Transverse colon (tissue), 4 donors: Measurements from ENCODE around the gene ZNF664.

Experiments used
- POLR2AphosphoS5 ChIP-seq, 3 donors: sonication (generic); formaldehyde crosslinking; IDR thresholded peaks; one replicate each; pipeline ENCODE4 v1.6.1; 2016; ENCODE audit warnings: antibody characterized with exemption in 3 of 3
- TF ChIP-seq, protein P1 (sequence below), 5 experiments: fragments of 200-600 bp in 3 of 5; fragments of 450-650 bp in 2 of 5; sonication (generic) in 3 of 5; IDR thresholded peaks; 1 replicate in 2 of 5; 2 replicates in 3 of 5; pipeline ENCODE4 v1.5.1; 2016 to 2017; ENCODE audit warnings: antibody characterized with exemption in 5 of 5, inconsistent platforms in 3 of 5, mild to moderate bottlenecking in 2 of 5, moderate library complexity in 1 of 5

DNA sequence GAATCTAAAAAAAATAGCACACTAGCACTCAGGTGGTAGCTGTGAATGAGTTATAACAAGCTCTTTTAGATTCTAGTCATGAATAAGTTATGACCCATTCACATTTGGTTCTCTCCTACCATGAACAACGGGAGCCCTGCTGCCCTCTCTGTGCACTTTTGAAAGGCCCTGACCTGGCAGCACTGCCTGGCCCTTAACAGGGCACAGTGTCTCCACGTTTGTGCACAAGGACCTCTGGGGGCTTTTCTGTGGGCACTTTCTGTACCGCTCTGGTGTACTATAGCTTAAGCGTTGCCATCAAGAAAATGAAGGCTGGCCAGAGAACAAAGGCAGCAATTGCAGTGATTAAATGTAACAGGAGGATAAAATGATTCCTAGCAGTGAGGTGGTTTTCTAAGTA is 21.5 kb upstream of the ZNF664 start:
- TF ChIP-seq, protein P1, sequence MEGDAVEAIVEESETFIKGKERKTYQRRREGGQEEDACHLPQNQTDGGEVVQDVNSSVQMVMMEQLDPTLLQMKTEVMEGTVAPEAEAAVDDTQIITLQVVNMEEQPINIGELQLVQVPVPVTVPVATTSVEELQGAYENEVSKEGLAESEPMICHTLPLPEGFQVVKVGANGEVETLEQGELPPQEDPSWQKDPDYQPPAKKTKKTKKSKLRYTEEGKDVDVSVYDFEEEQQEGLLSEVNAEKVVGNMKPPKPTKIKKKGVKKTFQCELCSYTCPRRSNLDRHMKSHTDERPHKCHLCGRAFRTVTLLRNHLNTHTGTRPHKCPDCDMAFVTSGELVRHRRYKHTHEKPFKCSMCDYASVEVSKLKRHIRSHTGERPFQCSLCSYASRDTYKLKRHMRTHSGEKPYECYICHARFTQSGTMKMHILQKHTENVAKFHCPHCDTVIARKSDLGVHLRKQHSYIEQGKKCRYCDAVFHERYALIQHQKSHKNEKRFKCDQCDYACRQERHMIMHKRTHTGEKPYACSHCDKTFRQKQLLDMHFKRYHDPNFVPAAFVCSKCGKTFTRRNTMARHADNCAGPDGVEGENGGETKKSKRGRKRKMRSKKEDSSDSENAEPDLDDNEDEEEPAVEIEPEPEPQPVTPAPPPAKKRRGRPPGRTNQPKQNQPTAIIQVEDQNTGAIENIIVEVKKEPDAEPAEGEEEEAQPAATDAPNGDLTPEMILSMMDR (IDR thresholded peaks at IDR 0.05): no peak
- TF ChIP-seq POLR2AphosphoS5 (IDR thresholded peaks at IDR 0.05): no peak
